ENCODE data around the gene GJA3. TPM values are rescaled to one million over a fixed set of nuclear protein-coding genes. Genes with fewer than 3 reads are reported as not detected.

The GJA3 gene
- total RNA-seq, 2 donors from 2014 or later, result 0.59 to 5.2 TPM

GRCh38 chr13:20171364-20171763, 10.5 kb upstream of the GJA3 start:
- no peaks in the 10 kb centered on the region for H3K36me3 ChIP-seq
- no peak for TF ChIP-seq CTCF (IDR thresholded peaks at IDR 0.05)
- TF ChIP-seq POLR2AphosphoS5 (IDR thresholded peaks at IDR 0.05), result peak; percentile 69
- TF ChIP-seq POLR2A (IDR thresholded peaks at IDR 0.05), result no peak
- H3K4me1 ChIP-seq (replicated peaks), result no peaks in the 10 kb centered on the region
- no peak overlapping the region for H3K4me3 ChIP-seq
- H3K27me3 ChIP-seq (replicated peaks; ENCODE audit: insufficient read depth), result no peaks in the 10 kb centered on the region
- no peaks in the 10 kb centered on the region for H3K9me3 ChIP-seq
- H3K27ac ChIP-seq, result peak overlapping the region; percentile 52 to 63
- DNase-seq (ENCODE audit: low spot score), result no peak
- intact Hi-C loops (cut with DNase I), result no loop called here
- 38% methylated on average over 1 of the region's 1 CpG for WGBS

- 54% methylated on average over 5 of the region's 5 CpGs for whole genome bisulfite sequencing
- TF ChIP-seq POLR2A (IDR thresholded peaks at IDR 0.05), result no peak
- no peak for TF ChIP-seq POLR2AphosphoS5 (IDR thresholded peaks at IDR 0.05)
- no peak for TF ChIP-seq CTCF (IDR thresholded peaks at IDR 0.05)
- H3K36me3 ChIP-seq, result no peaks in the 10 kb centered on the region
- H3K27me3 ChIP-seq (replicated peaks; ENCODE audit: insufficient read depth), result no peaks in the 10 kb centered on the region
- intact Hi-C loops (cut with DNase I), result no loop called here
- no peak for DNase-seq (ENCODE audit: low spot score)
- peak overlapping the region; percentile 52 to 63 for H3K27ac ChIP-seq
- no peaks in the 10 kb centered on the region for H3K4me1 ChIP-seq (replicated peaks)
- H3K4me3 ChIP-seq, result no peak overlapping the region
- H3K9me3 ChIP-seq, result no peaks in the 10 kb centered on the region
Observed at GRCh38 chr13:20170921-20171320, 10.1 kb upstream of the GJA3 start.

GRCh38 chr13:20168396-20168795, 7.5 kb upstream of the GJA3 start:
- Histone ChIP-seq H3K4me3 (no peak overlapping the region), H3K27ac (no peak overlapping the region), H3K9me3 (no peaks in the 10 kb centered on the region), H3K27me3 (replicated peaks; ENCODE audit: insufficient read depth) (no peaks in the 10 kb centered on the region), H3K36me3 (no peaks in the 10 kb centered on the region), H3K4me1 (replicated peaks) (no peaks in the 10 kb centered on the region)
- no peak for TF ChIP-seq POLR2A (IDR thresholded peaks at IDR 0.05)
- peak; percentile 36 for TF ChIP-seq POLR2AphosphoS5 (IDR thresholded peaks at IDR 0.05)
- TF ChIP-seq CTCF (IDR thresholded peaks at IDR 0.05), result no peak
- intact Hi-C loops (cut with DNase I), result loop anchor here (10.0 kb wide), 1 partner anchor 184 kb away; no protein-coding TSS in a partner anchor
- 48% methylated on average over 7 of the region's 7 CpGs for WGBS
- DNase-seq (ENCODE audit: low spot score), result no peak

- H3K36me3 ChIP-seq, result no peaks in the 10 kb centered on the region
- no peak overlapping the region for H3K4me3 ChIP-seq
- 58% methylated on average over 11 of the region's 11 CpGs for WGBS
- DNase-seq (ENCODE audit: low spot score), result no peak
- intact Hi-C loops (cut with DNase I), result loop anchor here (10.0 kb wide), 1 partner anchor 181 kb away; no protein-coding TSS in a partner anchor
- no peaks in the 10 kb centered on the region for H3K9me3 ChIP-seq
- no peaks in the 10 kb centered on the region for H3K4me1 ChIP-seq (replicated peaks)
- peak overlapping the region; percentile 10 to 30 for H3K27ac ChIP-seq
- H3K27me3 ChIP-seq (replicated peaks; ENCODE audit: insufficient read depth), result peaks cover 5% of the 10 kb centered on the region
- TF ChIP-seq POLR2AphosphoS5 (IDR thresholded peaks at IDR 0.05), result peak; percentile 49
- no peak for TF ChIP-seq POLR2A (IDR thresholded peaks at IDR 0.05)
- TF ChIP-seq CTCF (IDR thresholded peaks at IDR 0.05), result no peak
Observed at GRCh38 chr13:20165417-20166257, 4.8 kb upstream of the GJA3 start.

- 59% methylated on average over 16 of the region's 16 CpGs for WGBS
- intact Hi-C loops (cut with DNase I), result loop anchor here (5.0 to 10.0 kb wide), 2 partner anchors 35 to 177 kb away; no protein-coding TSS in a partner anchor
- peaks cover 10% of the 10 kb centered on the region for H3K27me3 ChIP-seq (replicated peaks; ENCODE audit: insufficient read depth)
Observed at GRCh38 chr13:20161951-20162300, 1.1 kb upstream of the GJA3 start.

More at GRCh38 chr13:20161951-20162300, 1.1 kb upstream of the GJA3 start:
- Histone ChIP-seq H3K36me3 (no peaks in the 10 kb centered on the region), H3K9me3 (no peaks in the 10 kb centered on the region), H3K4me1 (replicated peaks) (no peaks in the 10 kb centered on the region), H3K4me3 (no peak overlapping the region), H3K27ac (no peak overlapping the region)
- TF ChIP-seq POLR2A (IDR thresholded peaks at IDR 0.05), result no peak
- no peak for TF ChIP-seq POLR2AphosphoS5 (IDR thresholded peaks at IDR 0.05)
- TF ChIP-seq CTCF (IDR thresholded peaks at IDR 0.05), result no peak
- no peak for DNase-seq (ENCODE audit: low spot score)
